ENCODE measurements around the gene DZIP1L. TPM values are rescaled to one million over a fixed set of nuclear protein-coding genes. Genes with fewer than 3 reads are reported as not detected.

Gene DZIP1L
- total RNA-seq, 1 donor from 2014 or later: 7.7 TPM

- Mint-ChIP-seq H3K4me3 (ENCODE audit: unreplicated experiment) (no peak overlapping the region), H3K36me3 (ENCODE audit: low read depth, unreplicated experiment) (no peaks in the 10 kb centered on the region), H3K27me3 (ENCODE audit: unreplicated experiment) (no peaks in the 10 kb centered on the region), H3K27ac (ENCODE audit: unreplicated experiment) (no peak overlapping the region), H3K4me1 (ENCODE audit: unreplicated experiment) (peaks cover 2% of the 10 kb centered on the region), H3K9me3 (ENCODE audit: unreplicated experiment) (no peaks in the 10 kb centered on the region)
- TF ChIP-seq, protein P1, sequence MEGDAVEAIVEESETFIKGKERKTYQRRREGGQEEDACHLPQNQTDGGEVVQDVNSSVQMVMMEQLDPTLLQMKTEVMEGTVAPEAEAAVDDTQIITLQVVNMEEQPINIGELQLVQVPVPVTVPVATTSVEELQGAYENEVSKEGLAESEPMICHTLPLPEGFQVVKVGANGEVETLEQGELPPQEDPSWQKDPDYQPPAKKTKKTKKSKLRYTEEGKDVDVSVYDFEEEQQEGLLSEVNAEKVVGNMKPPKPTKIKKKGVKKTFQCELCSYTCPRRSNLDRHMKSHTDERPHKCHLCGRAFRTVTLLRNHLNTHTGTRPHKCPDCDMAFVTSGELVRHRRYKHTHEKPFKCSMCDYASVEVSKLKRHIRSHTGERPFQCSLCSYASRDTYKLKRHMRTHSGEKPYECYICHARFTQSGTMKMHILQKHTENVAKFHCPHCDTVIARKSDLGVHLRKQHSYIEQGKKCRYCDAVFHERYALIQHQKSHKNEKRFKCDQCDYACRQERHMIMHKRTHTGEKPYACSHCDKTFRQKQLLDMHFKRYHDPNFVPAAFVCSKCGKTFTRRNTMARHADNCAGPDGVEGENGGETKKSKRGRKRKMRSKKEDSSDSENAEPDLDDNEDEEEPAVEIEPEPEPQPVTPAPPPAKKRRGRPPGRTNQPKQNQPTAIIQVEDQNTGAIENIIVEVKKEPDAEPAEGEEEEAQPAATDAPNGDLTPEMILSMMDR (IDR thresholded peaks at IDR 0.05; ENCODE audit: unreplicated experiment): no peak
- no peak for DNase-seq (ENCODE audit: low spot score)
Observed at GRCh38 chr3:138140940-138141339, 25.5 kb upstream of the DZIP1L start.

GRCh38 chr3:138139691-138140090 is 24.3 kb upstream of the DZIP1L start:
- TF ChIP-seq, protein P1 (IDR thresholded peaks at IDR 0.05; ENCODE audit: unreplicated experiment): no peak
- DNase-seq (ENCODE audit: low spot score): no peak
- Mint-ChIP-seq H3K36me3 (ENCODE audit: low read depth, unreplicated experiment) (no peaks in the 10 kb centered on the region), H3K27me3 (ENCODE audit: unreplicated experiment) (no peaks in the 10 kb centered on the region), H3K9me3 (ENCODE audit: unreplicated experiment) (no peaks in the 10 kb centered on the region), H3K27ac (ENCODE audit: unreplicated experiment) (no peak overlapping the region), H3K4me3 (ENCODE audit: unreplicated experiment) (no peak overlapping the region), H3K4me1 (ENCODE audit: unreplicated experiment) (peaks cover 6% of the 10 kb centered on the region)

GRCh38 chr3:138137861-138138260 is 22.5 kb upstream of the DZIP1L start:
- no peak overlapping the region for H3K27ac Mint-ChIP-seq (ENCODE audit: unreplicated experiment)
- H3K27me3 Mint-ChIP-seq (ENCODE audit: unreplicated experiment): no peaks in the 10 kb centered on the region
- peaks cover 6% of the 10 kb centered on the region for H3K4me1 Mint-ChIP-seq (ENCODE audit: unreplicated experiment)
- TF ChIP-seq, protein P1 (IDR thresholded peaks at IDR 0.05; ENCODE audit: unreplicated experiment): no peak
- no peak for DNase-seq (ENCODE audit: low spot score)
- H3K9me3 Mint-ChIP-seq (ENCODE audit: unreplicated experiment): no peaks in the 10 kb centered on the region
- H3K36me3 Mint-ChIP-seq (ENCODE audit: low read depth, unreplicated experiment): no peaks in the 10 kb centered on the region
- no peak overlapping the region for H3K4me3 Mint-ChIP-seq (ENCODE audit: unreplicated experiment)

GRCh38 chr3:138136201-138136600 is 20.8 kb upstream of the DZIP1L start:
- no peaks in the 10 kb centered on the region for H3K36me3 Mint-ChIP-seq (ENCODE audit: low read depth, unreplicated experiment)
- TF ChIP-seq, protein P1 (IDR thresholded peaks at IDR 0.05; ENCODE audit: unreplicated experiment): no peak
- peaks cover 6% of the 10 kb centered on the region for H3K4me1 Mint-ChIP-seq (ENCODE audit: unreplicated experiment)

GRCh38 chr3:138135833-138136194 is 20.4 kb upstream of the DZIP1L start:
- TF ChIP-seq, protein P1 (IDR thresholded peaks at IDR 0.05; ENCODE audit: unreplicated experiment): no peak
- Mint-ChIP-seq H3K27ac (ENCODE audit: unreplicated experiment) (peak overlapping the region; percentile 25), H3K27me3 (ENCODE audit: unreplicated experiment) (no peaks in the 10 kb centered on the region), H3K4me3 (ENCODE audit: unreplicated experiment) (no peak overlapping the region), H3K4me1 (ENCODE audit: unreplicated experiment) (peaks cover 6% of the 10 kb centered on the region), H3K9me3 (ENCODE audit: unreplicated experiment) (no peaks in the 10 kb centered on the region), H3K36me3 (ENCODE audit: low read depth, unreplicated experiment) (no peaks in the 10 kb centered on the region)
- DNase-seq (ENCODE audit: low spot score): no peak

More at GRCh38 chr3:138136201-138136600, 20.8 kb upstream of the DZIP1L start:
- Mint-ChIP-seq H3K27me3 (ENCODE audit: unreplicated experiment) (no peaks in the 10 kb centered on the region), H3K9me3 (ENCODE audit: unreplicated experiment) (no peaks in the 10 kb centered on the region), H3K27ac (ENCODE audit: unreplicated experiment) (no peak overlapping the region), H3K4me3 (ENCODE audit: unreplicated experiment) (no peak overlapping the region)
- no peak for DNase-seq (ENCODE audit: low spot score)
